Endothelial cell of umbilical vein (primary cell): ENCODE measurements around the gene ACAP2.

Experiments used
- CTCF ChIP-seq, 2 donors: IDR thresholded peaks; 1 replicate in 1 of 2; 2 replicates in 1 of 2; pipeline ENCODE4 v1.5.1; 2011; ENCODE audit warnings: low read length in 2 of 2, mild to moderate bottlenecking in 2 of 2, moderate library complexity in 2 of 2, control low read depth in 1 of 2, inconsistent platforms in 1 of 2, low read depth in 1 of 2; ENCODE audit not compliant: insufficient read depth in 1 of 2; ENCODE audit errors: extremely low read depth in 1 of 2
- MAX ChIP-seq: IDR thresholded peaks from 2 replicates; pipeline ENCODE4 v1.6.1; 2011; ENCODE audit not compliant: insufficient read depth, insufficient read length
- MYC ChIP-seq: IDR thresholded peaks from one replicate; pipeline ENCODE4 v1.6.1; 2011; ENCODE audit warnings: mild to moderate bottlenecking, low read depth, low read length
- POLR2A ChIP-seq: IDR thresholded peaks from 2 replicates; pipeline ENCODE4 v1.6.1; 2012; ENCODE audit warnings: low read depth, mild to moderate bottlenecking, control low read depth, low read length

GRCh38 chr3:195274259-195274966 lies 168.4 kb downstream of the ACAP2 start:
- TF ChIP-seq CTCF (IDR thresholded peaks at IDR 0.05; ENCODE audit: extremely low read depth in 1 of 2, insufficient read depth in 1 of 2, low read depth in 1 of 2, low read length in 2 of 2): no peak
- no peak for TF ChIP-seq MYC
- no peak for TF ChIP-seq POLR2A
- TF ChIP-seq MAX: no peak
